Breast epithelium (tissue), 4 donors: Measurements from ENCODE around the gene DHX35. TPM values are rescaled to one million over a fixed set of nuclear protein-coding genes. Genes with fewer than 3 reads are reported as not detected.

Source experiments
- DNase-seq, 2 donors: peaks; one replicate each; pipeline ENCODE4 v3.0.0-alpha.2; 2019; ENCODE audit warnings: low spot score in 2 of 2
- H3K27ac ChIP-seq, 2 donors: fragments of 200-600 bp; sonication (generic) in 1 of 2; one replicate each; pipeline ENCODE4 v1.5.1; 2016 to 2019; ENCODE audit warnings: mild to moderate bottlenecking in 1 of 2
- H3K27me3 ChIP-seq, 2 donors: fragments of 200-600 bp; sonication (generic) in 1 of 2; one replicate each; pipeline versions ENCODE4 v1.5.1 to v1.6.0; 2017 to 2019; ENCODE audit warnings: control low read depth in 1 of 2, mild to moderate bottlenecking in 1 of 2
- H3K36me3 ChIP-seq: fragments of 200-600 bp; one replicate; pipeline ENCODE4 v1.5.1; 2019
- H3K4me1 ChIP-seq, 2 donors: fragments of 200-600 bp; sonication (generic); one replicate each; pipeline ENCODE4 v1.5.1; 2016 to 2019; ENCODE audit warnings: control low read depth in 1 of 2
- H3K4me3 ChIP-seq, 3 donors: fragments of 200-600 bp; sonication (generic); 1 replicate in 2 of 3; 2 replicates in 1 of 3; pipeline ENCODE4 v1.5.1; 2016 to 2019; ENCODE audit warnings: mild to moderate bottlenecking in 3 of 3, moderate library complexity in 2 of 3
- H3K9me3 ChIP-seq, 2 donors: fragments of 200-600 bp; sonication (generic) in 1 of 2; one replicate each; pipeline ENCODE4 v1.5.1; 2016 to 2019; ENCODE audit warnings: control low read depth in 1 of 2
- CTCF ChIP-seq, 3 donors: fragments of 450-650 bp; IDR thresholded peaks; one replicate each; pipeline ENCODE4 v1.5.1; 2016 to 2017; ENCODE audit warnings: antibody characterized with exemption in 3 of 3, mild to moderate bottlenecking in 3 of 3, moderate library complexity in 3 of 3
- POLR2A ChIP-seq: fragments of 450-650 bp; IDR thresholded peaks from one replicate; pipeline ENCODE4 v1.6.1; 2016; ENCODE audit warnings: antibody characterized with exemption, mild to moderate bottlenecking, moderate library complexity
- POLR2AphosphoS5 ChIP-seq, 3 donors: sonication (generic); formaldehyde crosslinking; IDR thresholded peaks; one replicate each; pipeline ENCODE4 v1.6.1; 2017; ENCODE audit warnings: antibody characterized with exemption in 3 of 3
- intact Hi-C: fragments of 100-400 bp; cut with DNase I; formaldehyde crosslinking; loops from one replicate; pipeline ENCODE4 v1.15.1; 2023; ENCODE audit warnings: low total_unique reads
- total RNA-seq, 3 donors: library from RNA; depleted of rRNA; stranded (reverse); fragments of >200 nt; gene quantifications; one replicate each; pipeline ENCODE4 v1.1.0, GENCODE V29; 2016

DHX35 gene
- total RNA-seq, 3 donors from 2014 or later, result 11.0 to 20.3 (median 20.1) TPM

GRCh38 chr20:39075731-39076130 is 113.6 kb downstream of the DHX35 start:
- peaks cover 2 to 14% of the 10 kb centered on the region in 2 donors for H3K27me3 ChIP-seq
- no peaks in the 10 kb centered on the region for H3K4me1 ChIP-seq
- intact Hi-C loops, result no loop called here
- no peak for DNase-seq
- no peaks in the 10 kb centered on the region for H3K36me3 ChIP-seq
- no peak overlapping the region for H3K27ac ChIP-seq
- TF ChIP-seq POLR2A (no peak), POLR2AphosphoS5 (IDR thresholded peaks at IDR 0.05) (no peak), CTCF (IDR thresholded peaks at IDR 0.05) (no peak)
- H3K4me3 ChIP-seq, result no peak overlapping the region
- no peaks in the 10 kb centered on the region for H3K9me3 ChIP-seq

DNA sequence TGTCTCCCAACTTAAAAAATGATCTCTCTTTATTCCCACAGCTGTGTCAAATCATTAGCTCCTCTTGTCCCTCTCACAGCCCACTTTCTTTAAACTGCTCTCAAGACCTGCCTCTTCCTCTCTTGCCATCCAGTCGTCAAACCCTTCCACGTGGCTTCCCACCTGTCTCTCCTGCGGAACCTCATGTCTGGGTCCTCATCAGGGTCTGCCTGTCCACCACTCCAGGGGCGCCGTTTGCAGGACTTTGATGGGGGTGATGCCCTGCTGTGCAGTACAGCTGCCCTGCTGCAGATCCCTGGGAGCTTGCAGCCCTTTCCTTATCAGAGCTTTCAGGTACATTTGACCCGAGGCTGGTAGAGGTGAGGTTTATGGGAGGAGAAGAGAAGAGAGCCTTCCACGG is 114.8 kb downstream of the DHX35 start:
- intact Hi-C loops, result no loop called here
- no peaks in the 10 kb centered on the region for H3K36me3 ChIP-seq
- TF ChIP-seq POLR2AphosphoS5 (IDR thresholded peaks at IDR 0.05), result no peak
- no peaks in the 10 kb centered on the region for H3K9me3 ChIP-seq
- no peaks in the 10 kb centered on the region for H3K4me1 ChIP-seq
- peaks cover 2 to 14% of the 10 kb centered on the region in 2 donors for H3K27me3 ChIP-seq
- H3K27ac ChIP-seq, result no peak overlapping the region
- no peak overlapping the region for H3K4me3 ChIP-seq
- no peak for DNase-seq

DNA sequence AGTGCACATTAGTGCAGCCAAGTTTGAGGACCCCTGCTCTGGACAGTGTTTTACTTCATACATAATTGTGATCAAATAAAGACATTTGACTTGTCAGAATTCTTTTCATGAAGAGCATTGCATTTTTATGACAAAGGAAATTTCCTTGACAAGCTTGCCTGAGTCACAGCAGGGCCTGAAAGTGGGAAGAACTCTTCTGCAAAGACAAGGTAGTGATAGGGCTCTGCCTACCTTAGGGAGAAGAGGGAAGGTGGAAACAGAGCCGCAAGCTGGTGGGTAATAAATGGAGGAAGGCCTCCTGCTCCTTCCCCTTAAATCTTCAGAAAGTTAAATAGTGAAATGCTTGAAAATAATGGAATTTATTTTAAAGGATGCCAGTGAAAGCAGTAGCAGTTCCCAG is 118.2 kb downstream of the DHX35 start:
- no peaks in the 10 kb centered on the region for H3K4me1 ChIP-seq
- DNase-seq, result no peak
- intact Hi-C loops, result no loop called here

DNA sequence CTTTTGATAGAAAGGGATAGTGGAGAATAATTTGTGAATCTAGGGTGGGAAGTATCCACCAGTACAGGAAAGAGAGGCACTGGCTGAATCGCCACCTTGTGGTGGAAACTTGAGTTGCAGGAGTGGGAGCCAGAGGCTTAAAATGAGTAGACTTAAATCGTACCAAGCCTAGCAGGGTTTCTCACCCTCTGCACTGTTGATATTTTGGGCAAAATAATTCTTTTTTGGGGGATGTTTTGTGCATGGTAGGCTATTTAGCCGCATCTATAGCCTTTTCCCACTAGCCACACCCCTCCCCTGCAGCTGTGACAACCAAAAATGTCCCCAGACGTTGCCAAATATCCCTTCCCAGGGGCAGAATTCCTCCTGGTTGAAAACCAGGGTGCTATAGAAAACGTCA is 119.1 kb downstream of the DHX35 start:
- intact Hi-C loops, result no loop called here
- H3K27me3 ChIP-seq, result peaks cover 0 to 11% of the 10 kb centered on the region in 2 donors
- peak; percentile 61 to 77 for DNase-seq

More for the DNA sequence above, 118.2 kb downstream of the DHX35 start:
- TF ChIP-seq POLR2AphosphoS5 (IDR thresholded peaks at IDR 0.05) (no peak), POLR2A (no peak), CTCF (IDR thresholded peaks at IDR 0.05) (no peak)
- Histone ChIP-seq H3K27me3 (peaks cover 0 to 11% of the 10 kb centered on the region in 2 donors), H3K4me3 (no peak overlapping the region), H3K9me3 (no peaks in the 10 kb centered on the region), H3K36me3 (no peaks in the 10 kb centered on the region), H3K27ac (no peak overlapping the region)

DNA sequence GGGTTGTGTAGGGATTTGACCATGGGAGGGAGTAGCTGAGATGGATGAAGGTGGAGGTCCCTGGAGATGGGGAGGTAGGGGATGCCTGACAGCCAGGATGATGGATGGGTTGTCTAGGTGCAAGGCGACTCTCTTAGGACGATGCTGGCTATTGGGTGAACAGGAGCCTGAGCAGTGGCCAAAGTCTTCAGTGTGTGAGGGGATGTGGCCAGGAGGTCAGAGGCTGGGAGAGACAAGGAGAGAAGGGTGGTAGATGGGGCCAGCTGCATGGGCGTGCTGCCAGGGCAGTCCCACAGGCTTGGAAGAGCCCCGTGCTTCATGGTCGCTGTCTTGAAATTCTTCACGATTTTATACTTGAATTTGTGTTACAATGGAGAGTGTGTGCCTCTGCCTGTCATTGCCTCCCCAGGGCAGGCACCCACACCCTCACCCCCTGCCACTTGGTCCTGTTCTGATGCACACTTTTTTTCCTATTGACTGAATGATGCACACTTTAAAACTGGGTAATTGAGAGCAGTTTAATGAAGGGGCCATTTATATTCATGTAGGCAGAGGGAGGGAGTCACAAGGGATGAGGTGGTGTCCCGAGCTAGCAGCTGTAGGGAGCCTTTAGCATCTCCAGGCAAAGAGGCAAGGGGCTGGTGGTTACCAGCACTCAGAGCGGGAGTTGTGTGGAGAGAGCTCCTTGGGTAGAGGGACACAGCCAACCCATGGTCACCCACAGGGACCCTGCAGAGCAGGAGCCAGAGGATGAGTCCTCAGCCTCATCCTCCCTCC is 120.7 kb downstream of the DHX35 start:
- Histone ChIP-seq H3K36me3 (no peaks in the 10 kb centered on the region), H3K4me3 (no peak overlapping the region), H3K27ac (no peak overlapping the region), H3K27me3 (peaks cover 0 to 6% of the 10 kb centered on the region in 2 donors), H3K9me3 (no peaks in the 10 kb centered on the region), H3K4me1 (no peaks in the 10 kb centered on the region)
- intact Hi-C loops, result no loop called here
- DNase-seq, result no peak
- no peak for TF ChIP-seq POLR2A

More for the DNA sequence above, 119.1 kb downstream of the DHX35 start:
- H3K4me3 ChIP-seq, result no peak overlapping the region
- TF ChIP-seq CTCF (IDR thresholded peaks at IDR 0.05) (peak; percentile 28 to 78 (median 77)), POLR2AphosphoS5 (IDR thresholded peaks at IDR 0.05) (no peak)
- H3K9me3 ChIP-seq, result no peaks in the 10 kb centered on the region
- H3K27ac ChIP-seq, result no peak overlapping the region
- H3K4me1 ChIP-seq, result no peaks in the 10 kb centered on the region
- no peaks in the 10 kb centered on the region for H3K36me3 ChIP-seq

DNA sequence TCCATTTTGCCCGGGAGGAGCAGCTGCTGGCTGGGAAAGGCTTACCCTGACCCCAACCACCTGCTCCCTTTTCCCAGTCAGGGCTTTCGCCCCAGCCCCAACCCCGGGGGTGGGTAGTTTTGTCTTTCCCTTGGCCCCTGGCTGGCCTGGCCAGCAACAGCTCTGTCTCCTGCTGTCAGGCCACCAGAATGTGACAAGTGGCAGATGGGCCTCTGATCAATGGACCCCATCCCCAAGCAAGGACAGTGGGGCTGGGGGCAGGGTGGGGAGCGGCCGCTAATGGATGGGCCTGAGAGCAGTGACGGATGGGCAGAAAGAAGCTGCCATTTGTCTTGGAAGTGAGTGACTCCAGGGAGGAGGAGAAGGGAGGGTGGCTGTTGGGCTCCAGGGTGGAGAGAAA is 121.6 kb downstream of the DHX35 start:
- H3K4me3 ChIP-seq, result no peak overlapping the region
- H3K36me3 ChIP-seq, result no peaks in the 10 kb centered on the region
- H3K27me3 ChIP-seq, result peaks cover 0 to 6% of the 10 kb centered on the region in 2 donors
- intact Hi-C loops, result no loop called here
- no peak for TF ChIP-seq POLR2AphosphoS5 (IDR thresholded peaks at IDR 0.05)
- TF ChIP-seq POLR2A, result no peak
- H3K27ac ChIP-seq, result no peak overlapping the region
- DNase-seq, result no peak
- no peaks in the 10 kb centered on the region for H3K4me1 ChIP-seq
- H3K9me3 ChIP-seq, result no peaks in the 10 kb centered on the region
